Measurements from ENCODE around the gene HPN. TPM values are rescaled to one million over a fixed set of nuclear protein-coding genes. Genes with fewer than 3 reads are reported as not detected.

The HPN gene
- total and polyA plus RNA-seq, 2 experiments from 2014 or later, result 14.0 to 17.4 TPM

DNA sequence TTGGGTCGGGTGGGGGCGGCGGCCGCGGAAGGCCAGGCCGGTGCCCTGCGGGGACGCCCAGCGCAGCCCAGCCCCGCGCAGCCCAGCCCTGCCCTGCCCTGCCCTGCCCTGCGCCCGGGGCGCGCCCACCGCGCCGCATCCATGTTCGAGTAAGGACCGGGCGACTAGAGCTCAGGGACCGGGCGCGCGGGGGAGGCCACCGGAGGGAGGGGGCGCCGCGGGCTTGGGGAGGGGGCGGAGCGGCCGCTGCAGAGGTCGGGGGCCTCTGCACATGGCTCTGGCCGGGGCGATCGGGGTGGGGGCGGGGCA, 41.2 kb upstream of the HPN start:
- peak overlapping the region; percentile 90 for H3K4me3 ChIP-seq
- H3K4me1 Mint-ChIP-seq, result peaks cover 48% of the 10 kb centered on the region
- no peak for DNase-seq (ENCODE audit: low spot score)
- peaks cover 27% of the 10 kb centered on the region for H3K27me3 Mint-ChIP-seq (ENCODE audit: insufficient read depth, low read depth, poor library complexity)
- no peak overlapping the region for H3K27ac Mint-ChIP-seq
- H4K20me1 ChIP-seq (replicated peaks; ENCODE audit: insufficient read depth), result peaks cover 27% of the 10 kb centered on the region
- peaks cover 38% of the 10 kb centered on the region for H3K36me3 Mint-ChIP-seq (ENCODE audit: low read depth)
- TF ChIP-seq CREB1 (CRISPR knock-in tag; IDR thresholded peaks at IDR 0.05; ENCODE audit: low read depth), result no peak
- TF ChIP-seq STAT1 (IDR thresholded peaks at IDR 0.05; ENCODE audit: unreplicated experiment), result no peak
- TF ChIP-seq ZNF331 (CRISPR knock-in tag; IDR thresholded peaks at IDR 0.05; ENCODE audit: low read depth), result no peak
- no peak for TF ChIP-seq EZH2 (IDR thresholded peaks at IDR 0.05; ENCODE audit: low read depth, unreplicated experiment)
- TF ChIP-seq POLR2AphosphoS5 (IDR thresholded peaks at IDR 0.05; ENCODE audit: low read depth), result no peak
- no peak for TF ChIP-seq REST (IDR thresholded peaks at IDR 0.05; ENCODE audit: unreplicated experiment)
- no peak for TF ChIP-seq ETS1 (IDR thresholded peaks at IDR 0.05)
- TF ChIP-seq EZH2phosphoT487 (IDR thresholded peaks at IDR 0.05; ENCODE audit: unreplicated experiment), result no peak
- no peak for TF ChIP-seq ZNF462 (CRISPR knock-in tag; IDR thresholded peaks at IDR 0.05)
- no peak for TF ChIP-seq NANOG (IDR thresholded peaks at IDR 0.05; ENCODE audit: borderline replicate concordance)
- TF ChIP-seq JUNB (IDR thresholded peaks at IDR 0.05; ENCODE audit: unreplicated experiment), result no peak
- no peak for TF ChIP-seq CTCF (conservative IDR thresholded peaks at IDR 0.05; ENCODE audit: low read depth in 2 of 2)
- TF ChIP-seq ZNF114 (CRISPR knock-in tag; IDR thresholded peaks at IDR 0.05), result no peak
- H3K9me3 Mint-ChIP-seq, result peaks cover 5% of the 10 kb centered on the region
- no peak overlapping the region for H2AFZ ChIP-seq
- H3K27me3 ChIP-seq (ENCODE audit: insufficient read depth), result no peaks in the 10 kb centered on the region
- 0 out of 2 replicates have a peak, but pooled peaks cover 6% of the 10 kb centered on the region for H3K36me3 ChIP-seq (ENCODE audit: insufficient read depth)
- no peaks in the 10 kb centered on the region for H3K9me2 ChIP-seq (ENCODE audit: insufficient read depth)
- peak overlapping the region; percentile 99; the same call in 1 of the 2 replicates for H3K4me2 ChIP-seq
- H3K4me1 ChIP-seq (ENCODE audit: insufficient read depth), result peaks cover 57% of the 10 kb centered on the region
- peak; percentile 52 for ATAC-seq
- H3K4me3 Mint-ChIP-seq, result no peak overlapping the region; the same call in 2 of the 3 replicates
- peaks cover 48% of the 10 kb centered on the region for H3K79me2 ChIP-seq (replicated peaks; ENCODE audit: insufficient read depth)
- peaks cover 19% of the 10 kb centered on the region for H3F3A ChIP-seq (replicated peaks; ENCODE audit: low read depth)
- H3K27ac ChIP-seq (ENCODE audit: low read depth), result no peak overlapping the region

All from GM23338 (cell line).